Ascending aorta (tissue), 2 donors: Measurements from ENCODE around the gene TM9SF3. TPM values are rescaled to one million over a fixed set of nuclear protein-coding genes. Genes with fewer than 3 reads are reported as not detected.
"Not testable (repeated sequence)": the region's sequence is repeated elsewhere in the genome, so short reads cannot be mapped to it uniquely, and the experiment has no call there.

Source experiments
- DNase-seq, 2 donors: peaks; one replicate each; pipeline ENCODE4 v3.0.0-alpha.2; 2019; ENCODE audit warnings: low spot score in 2 of 2
- H3K27ac ChIP-seq, 2 donors: fragments of 200-600 bp; sonication (generic); one replicate each; pipeline ENCODE4 v1.5.1; 2016 to 2017; ENCODE audit warnings: mild to moderate bottlenecking in 1 of 2
- H3K27me3 ChIP-seq: fragments of 200-600 bp; sonication (generic); one replicate; pipeline ENCODE4 v1.5.1; 2017
- H3K36me3 ChIP-seq, 2 donors: fragments of 200-600 bp; sonication (generic); one replicate each; pipeline ENCODE4 v1.5.1; 2016
- H3K4me1 ChIP-seq, 2 donors: fragments of 200-600 bp; sonication (generic); one replicate each; pipeline ENCODE4 v1.5.1; 2016 to 2017; ENCODE audit warnings: mild to moderate bottlenecking in 1 of 2
- H3K4me3 ChIP-seq, 2 donors: fragments of 200-600 bp; sonication (generic); one replicate each; pipeline ENCODE4 v1.5.1; 2016 to 2017; ENCODE audit warnings: mild to moderate bottlenecking in 1 of 2
- H3K9me3 ChIP-seq, 2 donors: fragments of 200-600 bp; sonication (generic); one replicate each; pipeline ENCODE4 v1.5.1; 2016
- CTCF ChIP-seq, 3 experiments: fragments of 200-600 bp in 2 of 3; fragments of 450-650 bp in 1 of 3; sonication (generic) in 2 of 3; IDR thresholded peaks; one replicate each; pipeline ENCODE4 v1.5.1; 2016 to 2019; ENCODE audit warnings: antibody characterized with exemption in 3 of 3, mild to moderate bottlenecking in 1 of 3, moderate library complexity in 1 of 3
- intact Hi-C: fragments of 100-400 bp; cut with DNase I; formaldehyde crosslinking; loops from one replicate; pipeline ENCODE4 v1.15.1; 2023
- total RNA-seq: library from RNA; depleted of rRNA; stranded (reverse); fragments of >200 nt; gene quantifications from one replicate; pipeline ENCODE4 v1.1.0, GENCODE V29; 2016

TM9SF3 gene
- total RNA-seq, 1 donor from 2014 or later: 30.4 TPM

DNA sequence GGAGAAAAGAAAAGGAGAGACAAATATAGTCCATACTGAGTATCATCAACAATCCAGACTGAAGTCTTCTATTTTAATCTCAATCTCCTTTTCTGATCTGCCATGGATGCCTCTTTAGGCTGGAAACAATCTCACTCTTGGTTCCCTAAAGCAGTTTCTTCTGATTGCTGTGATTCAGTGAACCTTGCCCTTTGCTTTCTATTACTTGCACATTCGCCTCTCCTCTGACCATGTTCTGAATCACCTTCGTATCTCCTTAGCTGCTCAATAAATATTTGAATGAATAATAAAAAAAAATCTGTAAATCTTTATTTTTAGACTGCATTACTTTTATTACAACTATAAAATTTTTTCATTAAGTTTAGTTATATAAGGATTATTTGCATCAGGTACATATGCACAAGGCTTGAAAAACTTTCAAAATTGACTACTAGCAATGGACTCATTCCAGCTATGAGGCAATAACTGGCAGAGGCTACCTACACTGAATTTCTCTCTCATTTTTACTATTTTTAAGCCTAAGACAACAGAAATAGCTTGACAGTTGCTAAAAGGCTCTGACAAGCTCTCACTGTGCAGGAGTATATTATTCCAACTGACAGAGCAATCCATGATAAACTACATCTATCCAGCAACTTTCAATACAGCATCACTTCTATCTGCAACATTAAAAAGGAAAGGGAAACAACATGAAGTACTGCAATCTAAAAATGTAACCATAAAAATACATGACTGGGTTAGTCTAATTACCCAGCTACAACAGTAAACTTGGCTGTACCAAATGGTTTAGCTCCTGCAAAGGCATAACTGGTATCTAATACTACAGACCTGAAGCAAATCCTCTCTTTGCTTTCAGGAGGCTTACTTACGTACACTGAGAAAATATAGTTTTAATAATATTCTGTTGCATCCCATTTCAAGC is 25.6 kb downstream of the TM9SF3 start:
- no peak for TF ChIP-seq CTCF (IDR thresholded peaks at IDR 0.05)
- H3K36me3 ChIP-seq: peaks cover 10 to 31% of the 10 kb centered on the region in 2 donors

DNA sequence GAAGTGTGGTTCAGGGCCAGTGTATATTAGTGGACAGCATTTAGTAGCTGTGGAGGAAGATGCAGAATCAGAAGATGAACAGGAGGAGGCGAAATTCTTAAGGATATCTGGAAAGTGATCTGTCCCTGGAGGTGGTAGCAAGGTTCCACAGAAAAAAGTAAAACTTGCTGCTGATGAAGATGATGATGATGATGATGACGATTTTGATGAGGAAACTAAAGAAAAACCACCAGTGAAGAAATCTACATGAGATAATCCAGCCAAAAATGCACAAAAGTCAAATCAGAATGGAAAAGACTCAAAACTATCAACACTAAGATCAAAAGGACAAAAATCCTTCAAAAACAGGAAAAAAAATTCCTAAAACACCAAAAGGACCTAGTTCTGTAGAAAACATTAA is 26.3 kb downstream of the TM9SF3 start:
- H3K9me3 ChIP-seq: no peaks in the 10 kb centered on the region
- H3K27me3 ChIP-seq: no peaks in the 10 kb centered on the region
- H3K27ac ChIP-seq: no peak overlapping the region
- H3K36me3 ChIP-seq: peaks cover 10 to 31% of the 10 kb centered on the region in 2 donors
- no peak overlapping the region for H3K4me3 ChIP-seq
- TF ChIP-seq CTCF (IDR thresholded peaks at IDR 0.05): no peak
- no peak for DNase-seq
- intact Hi-C loops: no loop called here
- H3K4me1 ChIP-seq: peaks cover 0 to 6% of the 10 kb centered on the region in 2 donors

More for the DNA sequence above, 25.6 kb downstream of the TM9SF3 start:
- DNase-seq: no peak
- H3K4me3 ChIP-seq: no peak overlapping the region
- H3K27me3 ChIP-seq: no peaks in the 10 kb centered on the region
- no peaks in the 10 kb centered on the region for H3K9me3 ChIP-seq
- no peak overlapping the region for H3K27ac ChIP-seq
- peaks cover 0 to 6% of the 10 kb centered on the region in 2 donors for H3K4me1 ChIP-seq
- intact Hi-C loops: no loop called here

DNA sequence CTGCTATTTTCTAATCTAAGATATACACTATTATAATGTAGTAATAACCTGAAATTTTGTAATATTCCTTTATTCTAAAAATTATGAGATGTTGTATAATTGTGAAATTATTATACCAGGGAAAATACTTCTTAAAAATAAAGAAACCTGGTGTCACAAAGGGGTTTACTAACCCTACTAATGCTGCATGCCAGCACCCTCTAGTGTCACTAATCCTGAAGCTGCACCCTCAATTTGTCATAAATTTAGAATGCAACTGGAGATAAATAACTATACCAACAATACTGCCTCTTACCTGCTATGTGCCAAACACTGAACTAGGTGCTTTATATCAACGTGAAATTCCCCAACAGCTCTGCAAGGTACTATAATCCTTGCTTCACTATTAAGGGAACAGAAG is 30.8 kb downstream of the TM9SF3 start:
- H3K27me3 ChIP-seq: no peaks in the 10 kb centered on the region
- H3K4me3 ChIP-seq: no peak overlapping the region
- H3K36me3 ChIP-seq: peaks cover 16 to 33% of the 10 kb centered on the region in 2 donors
- TF ChIP-seq CTCF (IDR thresholded peaks at IDR 0.05): peak in 1 of 3 experiments; percentile 29
- no peaks in the 10 kb centered on the region for H3K4me1 ChIP-seq
- H3K9me3 ChIP-seq: no peaks in the 10 kb centered on the region
- intact Hi-C loops: no loop called here
- DNase-seq: no peak
- H3K27ac ChIP-seq: no peak overlapping the region

GRCh38 chr10:96555330-96555729 is 31.5 kb downstream of the TM9SF3 start:
- Histone ChIP-seq H3K9me3 (no peaks in the 10 kb centered on the region), H3K4me1 (no peaks in the 10 kb centered on the region), H3K36me3 (peaks cover 16 to 31% of the 10 kb centered on the region in 2 donors), H3K4me3 (no peak overlapping the region), H3K27ac (no peak overlapping the region), H3K27me3 (no peaks in the 10 kb centered on the region)
- no peak for TF ChIP-seq CTCF (IDR thresholded peaks at IDR 0.05)
- DNase-seq: no peak
- intact Hi-C loops: no loop called here

GRCh38 chr10:96548589-96548988 is 38.2 kb downstream of the TM9SF3 start:
- peaks cover 22 to 31% of the 10 kb centered on the region in 2 donors for H3K36me3 ChIP-seq
- no peak for TF ChIP-seq CTCF (IDR thresholded peaks at IDR 0.05)
- intact Hi-C loops: no loop called here
- DNase-seq: no peak
- no peaks in the 10 kb centered on the region for H3K4me1 ChIP-seq
- no peaks in the 10 kb centered on the region for H3K9me3 ChIP-seq
- H3K4me3 ChIP-seq: no peak overlapping the region
- H3K27me3 ChIP-seq: no peaks in the 10 kb centered on the region
- H3K27ac ChIP-seq: no peak overlapping the region

- intact Hi-C loops, H3K27me3 ChIP-seq, H3K9me3 ChIP-seq, H3K4me3 ChIP-seq, H3K4me1 ChIP-seq, H3K27ac ChIP-seq, DNase-seq: not testable (repeated sequence)
- H3K36me3 ChIP-seq: peaks cover 19 to 46% of the 10 kb centered on the region in 2 donors
Observed at GRCh38 chr10:96545558-96545957, 41.3 kb downstream of the TM9SF3 start.
